Measurements from ENCODE around the gene ZNF280B. TPM values are rescaled to one million over a fixed set of nuclear protein-coding genes. Genes with fewer than 3 reads are reported as not detected.
"Not testable (repeated sequence)": the region's sequence is repeated elsewhere in the genome, so short reads cannot be mapped to it uniquely, and the experiment has no call there.

ZNF280B gene
- total and polyA plus RNA-seq, 10 of the 15 experiments (the other 5 are each of a cell fraction or from before 2014, with no cell fraction given): 0.28 to 2.2 (median 1.1) TPM

- BruUV-seq (replicated peaks); H3K4me3 ChIP-seq; H3K36me3 ChIP-seq (ENCODE audit: control insufficient read depth in 2 of 2, insufficient read depth in 2 of 2, low read length in 1 of 2); H3K79me2 ChIP-seq (ENCODE audit: control insufficient read depth, insufficient read depth, low read length); DNase-seq (ENCODE audit: low read depth, low spot score); H3K4me1 ChIP-seq (ENCODE audit: control insufficient read depth, insufficient read depth, low read length); H3K27me3 ChIP-seq (replicated peaks in 1 of 2; ENCODE audit: control insufficient read depth in 2 of 2, insufficient read depth in 2 of 2, low read length in 1 of 2); H4K20me1 ChIP-seq (ENCODE audit: control insufficient read depth, insufficient read depth); H3K9me3 ChIP-seq (replicated peaks; ENCODE audit: control insufficient read depth, insufficient read depth, low read length); H3K9ac ChIP-seq (ENCODE audit: control insufficient read depth, insufficient read depth, low read length); H3K27ac ChIP-seq (ENCODE audit: control insufficient read depth, insufficient read depth); in situ Hi-C loops (cut with MboI); POLR2A ChIA-PET; intact Hi-C loops (cut with micrococcal nuclease; ENCODE audit: unreplicated experiment); FAIRE-seq; H3K4me2 ChIP-seq (ENCODE audit: control insufficient read depth, insufficient read depth); H2AFZ ChIP-seq (ENCODE audit: control insufficient read depth, low read depth, low read length); SMC1A ChIA-PET (ENCODE audit: uncharacterized antibody, unreplicated experiment); ATAC-seq: not testable (repeated sequence)
- RAD21 ChIA-PET (ENCODE audit: unreplicated experiment): interaction anchor here (0.6 kb wide), 1 partner anchor 1872 kb away, joined by 3 read pairs; no protein-coding TSS in a partner anchor
- 100% methylated on average over 3 of the region's 3 CpGs for WGBS (ENCODE audit: insufficient coverage, insufficient replicate concordance, low lambda C conversion rate, missing lambda C conversion rate)
- CTCF ChIA-PET: interaction anchor here (0.6 kb wide), 1 partner anchor 280 kb away, joined by 3 read pairs; no protein-coding TSS in a partner anchor
Observed at GRCh38 chr22:22491589-22491988, 17.0 kb downstream of the ZNF280B start.

- no peaks in the 10 kb centered on the region for H3K4me1 ChIP-seq (ENCODE audit: control insufficient read depth, insufficient read depth, low read length)
- ATAC-seq (no peak), DNase-seq (ENCODE audit: low read depth, low spot score) (no peak), FAIRE-seq (no peak)
- no peak overlapping the region for H3K9ac ChIP-seq (ENCODE audit: control insufficient read depth, insufficient read depth, low read length)
- in situ Hi-C loops (cut with MboI) (no loop called here), intact Hi-C loops (cut with micrococcal nuclease; ENCODE audit: unreplicated experiment) (no loop called here)
- CTCF ChIA-PET: no interaction called here
- H4K20me1 ChIP-seq (ENCODE audit: control insufficient read depth, insufficient read depth): no peaks in the 10 kb centered on the region
- no peaks in the 10 kb centered on the region for H3K79me2 ChIP-seq (ENCODE audit: control insufficient read depth, insufficient read depth, low read length)
- no peak overlapping the region for H3K27ac ChIP-seq (ENCODE audit: control insufficient read depth, insufficient read depth)
- no peaks in the 10 kb centered on the region; a peak in 1 of 4 replicates for H3K36me3 ChIP-seq (ENCODE audit: control insufficient read depth in 2 of 2, insufficient read depth in 2 of 2, low read length in 1 of 2)
- SMC1A ChIA-PET (ENCODE audit: uncharacterized antibody, unreplicated experiment): interaction anchor here (1.5 kb wide), 1 partner anchor 13 kb away, joined by 3 read pairs; no protein-coding TSS in a partner anchor
- no peak overlapping the region for H3K4me2 ChIP-seq (ENCODE audit: control insufficient read depth, insufficient read depth)
- no peak overlapping the region for H2AFZ ChIP-seq (ENCODE audit: control insufficient read depth, low read depth, low read length)
- H3K4me3 ChIP-seq: no peak overlapping the region
- WGBS (ENCODE audit: insufficient coverage, insufficient replicate concordance, low lambda C conversion rate, missing lambda C conversion rate): 78% methylated on average over 5 of the region's 5 CpGs
- no TSS peak for BruUV-seq (replicated peaks)
- H3K9me3 ChIP-seq (replicated peaks; ENCODE audit: control insufficient read depth, insufficient read depth, low read length): no peaks in the 10 kb centered on the region
- RAD21 ChIA-PET (ENCODE audit: unreplicated experiment): no interaction called here
- POLR2A ChIA-PET: no interaction called here
- no peaks in the 10 kb centered on the region for H3K27me3 ChIP-seq (replicated peaks in 1 of 2; ENCODE audit: control insufficient read depth in 2 of 2, insufficient read depth in 2 of 2, low read length in 1 of 2)
- TF ChIP-seq ZZZ3 (IDR thresholded peaks at IDR 0.05; ENCODE audit: control insufficient read depth, insufficient read length, low read depth) (no peak), NRF1 (conservative IDR thresholded peaks at IDR 0.05; ENCODE audit: low read depth, low read length) (no peak), TCF12 (IDR thresholded peaks at IDR 0.05; ENCODE audit: low read depth, low read length) (no peak), HCFC1 (IDR thresholded peaks at IDR 0.05; ENCODE audit: low read length) (no peak), ZBTB11 (CRISPR knock-in tag; IDR thresholded peaks at IDR 0.05) (no peak), GATAD2B (conservative IDR thresholded peaks at IDR 0.05; ENCODE audit: low read depth) (no peak), CBFB (IDR thresholded peaks at IDR 0.05; ENCODE audit: low read depth) (no peak), REST (IDR thresholded peaks at IDR 0.05; ENCODE audit: low read depth, low read length) (no peak), NBN (IDR thresholded peaks at IDR 0.05) (no peak), KDM1A (IDR thresholded peaks at IDR 0.05; ENCODE audit: borderline replicate concordance) (no peak)
Observed at GRCh38 chr22:22488736-22489135, 19.8 kb downstream of the ZNF280B start.

Measured in GM12878 (cell line).